T-helper 1 cell treated with Interleukin-12 subunit alpha and Interleukin-12 subunit beta and Interleukin-4 antibody, amounts not matched to agents 30 ng/mL and 1 ng/mL, for 36 hours (primary cell): ENCODE measurements around the gene ARHGAP21. TPM values are rescaled to one million over a fixed set of nuclear protein-coding genes. Genes with fewer than 3 reads are reported as not detected.
"Not testable (repeated sequence)": the region's sequence is repeated elsewhere in the genome, so short reads cannot be mapped to it uniquely, and the experiment has no call there.

Experiments
- intact Hi-C: fragments of 100-400 bp; cut with micrococcal nuclease; formaldehyde crosslinking; loops from one replicate; pipeline ENCODE4 v1.15.1; 2024
- total RNA-seq: library from RNA; stranded (reverse); gene quantifications from 2 replicates; pipeline ENCODE4 v1.2.3, GENCODE V29; 2022

Gene ARHGAP21
- total RNA-seq, 1 donor from 2014 or later, result 40.8 TPM

DNA sequence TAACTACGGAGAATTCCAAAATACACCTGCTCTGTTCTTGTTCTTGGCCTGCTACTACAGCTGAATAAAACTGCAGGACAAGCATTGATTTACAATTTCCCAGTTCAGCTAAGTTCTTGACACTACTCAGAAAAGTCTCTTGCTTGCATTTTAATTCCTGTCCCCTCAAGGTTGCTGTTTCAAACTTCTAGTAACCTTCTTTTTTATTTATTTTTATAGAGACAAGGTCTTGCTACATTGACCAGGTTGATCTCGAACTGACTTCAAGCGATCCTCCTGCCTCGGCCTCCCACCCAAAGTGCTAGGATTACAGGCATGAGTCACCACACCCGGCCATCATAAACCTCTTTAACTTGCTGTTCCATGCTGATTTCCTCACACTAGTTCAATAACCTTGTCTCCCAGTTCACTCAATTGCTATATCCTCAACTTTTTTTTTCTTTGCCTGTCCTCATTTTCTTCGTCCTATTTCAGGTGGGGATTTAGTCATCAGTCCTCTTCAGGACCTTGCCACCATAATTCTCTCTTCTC is 79.9 kb downstream of the ARHGAP21 start:
- intact Hi-C loops, result loop anchor here (1.0 to 10.0 kb wide), 9 partner anchors 64 to 584 kb away; partner anchors contain the start of genes ENKUR, PRTFDC1 and THNSL1

DNA sequence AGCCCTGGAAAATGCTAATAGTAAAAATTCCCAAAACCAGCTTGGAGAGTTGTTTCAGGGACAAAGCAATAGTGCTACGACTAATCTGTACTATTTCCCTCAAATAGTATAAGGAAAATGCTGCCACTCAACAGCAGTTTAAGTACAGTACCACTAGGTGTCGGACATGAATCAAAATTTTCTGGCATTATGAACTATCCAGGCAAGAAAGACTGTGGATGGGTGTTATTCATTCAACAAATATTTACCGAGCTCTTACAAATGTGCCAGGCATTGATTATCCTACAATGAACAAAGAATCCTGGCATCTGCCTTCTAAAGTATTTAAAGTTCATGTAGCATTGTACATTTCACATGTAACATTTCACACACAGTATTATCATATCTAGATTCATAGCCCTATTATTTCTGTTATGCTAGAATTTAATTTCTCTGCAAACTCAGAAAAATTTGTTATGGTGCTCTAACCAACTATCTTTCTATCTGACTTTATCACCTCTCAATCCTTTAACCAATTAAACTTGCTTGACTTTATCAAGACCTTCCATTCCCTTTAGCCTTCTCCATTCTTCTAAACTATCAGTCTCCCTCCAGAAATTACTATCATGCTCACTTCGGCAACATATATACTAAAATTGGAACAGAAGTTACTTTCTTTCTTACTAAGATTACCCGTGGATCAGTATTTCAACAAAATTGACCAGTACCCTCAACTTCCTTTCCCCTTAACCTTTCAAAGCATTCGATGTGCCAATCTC is 80.6 kb downstream of the ARHGAP21 start:
- intact Hi-C loops, result loop anchor here (1.0 to 10.0 kb wide), 9 partner anchors 64 to 584 kb away; partner anchors contain the start of genes ENKUR, PRTFDC1 and THNSL1

- intact Hi-C loops, result no loop called here
These were observed 84.6 kb downstream of the ARHGAP21 start for GRCh38 chr10:24639124-24639523.

- intact Hi-C loops, result no loop called here
These were observed 97.9 kb downstream of the ARHGAP21 start for GRCh38 chr10:24625778-24626177.

DNA sequence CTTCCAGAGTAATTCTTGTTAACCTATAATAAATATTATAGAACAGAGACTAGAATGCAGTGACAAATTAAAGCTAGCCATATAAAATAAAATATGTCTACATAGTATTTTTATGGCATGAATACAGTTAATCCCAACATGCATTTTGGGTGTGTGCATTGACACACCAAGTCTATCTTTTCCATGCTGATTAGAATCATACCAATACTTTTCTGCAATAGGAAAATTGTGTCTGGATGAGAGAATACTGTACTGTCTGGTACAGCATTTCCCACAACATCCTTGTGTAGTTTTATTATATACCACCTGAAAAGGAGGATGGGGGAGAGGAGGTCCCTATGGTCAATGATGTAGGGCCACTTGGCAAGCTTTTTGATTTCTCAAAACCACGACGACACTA is 100.3 kb downstream of the ARHGAP21 start:
- intact Hi-C loops, result loop anchor here (2.0 to 5.0 kb wide), 3 partner anchors 13 to 394 kb away; partner anchors contain the start of genes ENKUR and THNSL1

GRCh38 chr10:24622781-24623301 is 100.8 kb downstream of the ARHGAP21 start:
- intact Hi-C loops, result loop anchor here (2.0 to 5.0 kb wide), 3 partner anchors 14 to 394 kb away; partner anchors contain the start of genes ENKUR and THNSL1

DNA sequence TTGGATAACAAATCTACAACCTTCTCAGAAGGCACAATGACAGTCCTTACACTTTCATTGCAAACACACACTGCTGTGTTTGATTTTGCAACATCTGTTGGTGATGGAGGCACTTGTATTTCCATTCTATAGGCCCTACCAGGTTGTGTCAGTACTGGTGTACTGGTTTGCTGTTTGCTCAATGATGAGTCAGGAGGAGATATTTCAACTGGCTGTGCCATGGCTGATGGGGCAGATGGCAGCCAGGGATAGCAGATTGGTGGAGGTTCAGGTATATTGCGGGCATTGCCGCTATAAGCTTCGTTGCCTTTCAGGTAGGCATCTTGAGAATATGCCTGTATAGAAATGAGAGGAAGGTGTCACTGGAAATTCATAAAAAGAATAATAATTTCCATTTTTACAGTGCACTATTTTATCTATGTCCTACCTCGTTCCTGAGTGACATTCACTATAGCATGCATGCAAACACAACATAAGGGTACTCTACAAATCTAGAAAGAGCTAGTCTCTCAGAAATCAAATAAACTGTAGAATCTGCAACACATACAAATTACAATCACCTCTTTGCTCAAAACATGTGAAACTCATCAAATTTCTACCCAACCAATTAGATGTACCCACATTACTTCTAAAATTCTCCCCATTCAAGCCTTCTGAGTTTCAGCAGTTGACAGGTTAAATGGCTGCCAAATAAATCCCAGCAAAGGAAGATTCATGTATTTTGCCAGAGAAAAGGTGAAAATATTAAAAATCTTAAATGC is 102.5 kb downstream of the ARHGAP21 start:
- intact Hi-C loops, result loop anchor here (5.0 kb wide), 1 partner anchor 396 kb away; the partner anchor contains the start of genes ENKUR and THNSL1

- intact Hi-C loops, result loop anchor here (5.0 kb wide), 1 partner anchor 397 kb away; the partner anchor contains the start of genes ENKUR and THNSL1
These were observed 103.7 kb downstream of the ARHGAP21 start for GRCh38 chr10:24619994-24620310.

DNA sequence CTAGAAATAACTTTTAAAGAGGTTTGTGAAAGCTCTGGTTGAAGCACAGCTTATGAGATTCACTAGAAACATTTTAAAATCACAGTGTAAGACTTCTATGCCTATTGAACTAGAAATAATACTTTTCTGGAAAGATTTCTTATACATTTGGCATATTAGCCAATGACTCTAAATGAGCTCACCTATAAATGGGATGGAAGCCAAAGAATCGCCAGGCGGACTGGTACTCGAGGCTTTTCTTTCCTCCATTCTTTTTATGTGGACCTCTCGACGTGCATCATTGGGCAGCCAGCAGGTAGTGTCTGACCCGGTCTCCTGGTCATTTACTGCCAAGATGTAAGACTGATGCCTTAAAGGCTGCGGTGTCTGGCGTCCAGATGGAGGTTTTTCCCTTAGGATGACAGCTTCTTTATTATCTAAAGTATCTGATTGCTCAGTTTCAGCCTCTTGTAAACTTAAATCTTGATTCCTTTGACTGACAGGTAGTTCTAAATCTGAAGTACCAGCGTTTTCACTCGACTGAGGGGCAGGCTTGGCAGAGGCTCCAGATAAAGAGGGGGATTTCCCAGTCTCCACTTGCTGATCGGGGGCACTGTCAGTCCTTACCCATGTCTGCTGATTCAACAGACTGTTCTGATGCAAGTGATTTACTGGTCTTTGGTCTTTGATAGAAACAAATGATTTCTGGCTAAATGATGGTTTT is 104.2 kb downstream of the ARHGAP21 start:
- intact Hi-C loops, result not testable (repeated sequence)

- intact Hi-C loops, result loop anchor here (1.0 kb wide), 1 partner anchor 372 kb away; no protein-coding TSS in a partner anchor
These were observed 105.3 kb downstream of the ARHGAP21 start for GRCh38 chr10:24618401-24618800.

DNA sequence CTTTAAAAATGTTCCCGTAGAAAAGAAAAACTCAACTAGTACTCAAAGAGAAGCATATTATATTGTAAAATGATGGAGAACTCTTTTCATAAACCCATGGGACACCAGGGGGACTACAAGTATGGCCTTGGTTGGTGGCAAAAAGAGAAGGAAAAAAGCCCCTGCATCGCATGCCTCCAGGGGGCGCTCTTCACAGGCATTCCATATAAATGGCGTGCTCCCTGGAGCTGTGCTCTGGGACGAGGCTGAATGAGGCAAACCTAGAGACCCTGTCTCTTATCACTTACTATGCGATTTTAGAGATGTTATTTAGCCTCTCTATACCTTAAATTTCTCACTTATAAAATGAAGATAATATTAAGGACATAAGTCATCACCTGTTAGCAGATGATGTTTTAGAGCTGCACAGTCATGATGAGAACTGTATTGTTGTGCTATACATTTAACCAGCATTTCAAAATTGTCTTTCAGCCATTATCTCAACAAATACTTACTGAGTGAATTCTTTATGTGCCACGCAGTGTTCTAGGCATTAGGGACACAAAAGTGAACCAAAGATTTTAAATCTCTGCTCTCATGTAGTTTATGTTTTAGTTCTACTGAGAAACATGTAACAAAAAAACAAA is 105.8 kb downstream of the ARHGAP21 start:
- intact Hi-C loops, result loop anchor here (1.0 kb wide), 3 partner anchors 372 to 463 kb away; no protein-coding TSS in a partner anchor

DNA sequence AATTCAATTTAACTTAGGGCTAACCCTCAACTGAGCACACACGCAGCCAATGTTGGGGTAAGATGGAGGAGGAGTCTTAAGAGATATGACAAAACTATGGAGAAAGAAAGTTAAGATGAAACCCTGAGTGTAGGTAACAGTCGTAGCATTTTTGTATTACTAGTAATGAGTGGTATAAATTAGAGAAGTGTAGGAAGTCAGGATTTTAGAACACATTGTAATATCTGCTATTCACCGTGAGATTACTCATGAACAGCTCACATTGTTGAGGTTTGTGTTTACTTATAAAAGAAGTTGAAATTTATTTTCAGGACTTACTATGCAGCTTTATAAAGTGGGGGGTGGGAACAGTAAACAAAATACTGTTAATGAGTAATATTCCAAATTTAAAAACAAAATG is 107.2 kb downstream of the ARHGAP21 start:
- intact Hi-C loops, result no loop called here

DNA sequence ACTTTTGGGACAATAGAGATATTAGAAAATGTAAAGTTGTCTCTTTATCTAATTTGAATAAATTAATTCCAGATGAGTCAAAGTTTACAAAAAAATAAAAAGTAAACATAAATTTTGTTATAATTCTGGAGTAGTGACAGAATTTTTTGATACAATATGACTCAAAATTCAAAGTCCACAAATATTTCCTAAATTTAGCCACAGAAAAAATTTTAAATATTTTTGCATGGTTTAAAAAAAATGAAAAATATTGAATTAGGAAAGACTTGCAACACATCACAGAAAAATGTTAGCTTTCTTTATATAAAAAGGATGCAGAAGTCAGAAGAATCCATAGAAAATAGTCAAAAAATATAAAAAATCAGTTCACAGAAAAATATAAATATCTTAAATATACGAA is 117.7 kb downstream of the ARHGAP21 start:
- intact Hi-C loops, result loop anchor here (10.0 kb wide), 1 partner anchor 1241 kb away; no protein-coding TSS in a partner anchor

GRCh38 chr10:24605141-24605540 is 118.5 kb downstream of the ARHGAP21 start:
- intact Hi-C loops, result loop anchor here (10.0 kb wide), 1 partner anchor 1240 kb away; no protein-coding TSS in a partner anchor

DNA sequence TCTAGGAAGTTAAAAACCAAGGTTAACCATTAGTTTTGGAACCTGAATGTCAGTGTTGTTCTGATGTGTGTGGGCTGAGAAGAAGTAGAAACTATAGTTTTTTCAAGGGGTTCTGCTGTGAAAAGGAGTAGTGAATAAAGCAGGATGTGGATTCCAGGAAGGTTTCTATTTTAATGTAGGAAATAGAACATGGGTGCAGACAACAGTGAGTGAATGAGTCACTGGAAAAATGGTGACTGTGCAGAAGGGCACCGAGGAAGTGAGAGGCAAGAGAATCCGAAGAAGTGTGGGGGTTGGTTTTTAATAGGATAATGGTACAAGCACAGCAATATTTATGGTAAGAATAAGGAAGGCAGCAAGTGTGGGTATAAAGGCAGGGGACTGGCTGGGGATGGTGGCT is 120.4 kb downstream of the ARHGAP21 start:
- intact Hi-C loops, result loop anchor here (10.0 kb wide), 1 partner anchor 1239 kb away; no protein-coding TSS in a partner anchor

GRCh38 chr10:24597961-24598360 is 125.7 kb downstream of the ARHGAP21 start:
- intact Hi-C loops, result no loop called here

DNA sequence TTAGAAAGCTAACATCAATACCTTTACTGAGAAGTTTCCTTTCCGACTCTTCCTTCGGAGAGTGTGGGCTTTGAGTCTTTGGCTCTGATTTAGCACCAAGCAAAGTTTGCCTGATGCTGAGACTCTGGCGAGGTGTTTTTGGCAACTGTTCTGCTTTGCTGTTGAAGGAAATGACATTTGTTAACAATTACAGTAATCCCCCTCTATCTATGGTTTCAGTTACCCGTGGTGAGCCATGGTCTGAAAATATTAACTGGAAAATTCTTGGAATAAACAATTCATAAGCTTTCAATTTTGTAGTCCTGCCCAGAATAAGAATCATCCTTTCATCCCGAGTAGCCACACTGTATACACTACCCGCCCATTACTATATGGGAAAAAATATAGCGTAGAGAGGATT is 126.3 kb downstream of the ARHGAP21 start:
- intact Hi-C loops, result no loop called here

GRCh38 chr10:24596217-24596930 is 127.3 kb downstream of the ARHGAP21 start:
- intact Hi-C loops, result no loop called here

DNA sequence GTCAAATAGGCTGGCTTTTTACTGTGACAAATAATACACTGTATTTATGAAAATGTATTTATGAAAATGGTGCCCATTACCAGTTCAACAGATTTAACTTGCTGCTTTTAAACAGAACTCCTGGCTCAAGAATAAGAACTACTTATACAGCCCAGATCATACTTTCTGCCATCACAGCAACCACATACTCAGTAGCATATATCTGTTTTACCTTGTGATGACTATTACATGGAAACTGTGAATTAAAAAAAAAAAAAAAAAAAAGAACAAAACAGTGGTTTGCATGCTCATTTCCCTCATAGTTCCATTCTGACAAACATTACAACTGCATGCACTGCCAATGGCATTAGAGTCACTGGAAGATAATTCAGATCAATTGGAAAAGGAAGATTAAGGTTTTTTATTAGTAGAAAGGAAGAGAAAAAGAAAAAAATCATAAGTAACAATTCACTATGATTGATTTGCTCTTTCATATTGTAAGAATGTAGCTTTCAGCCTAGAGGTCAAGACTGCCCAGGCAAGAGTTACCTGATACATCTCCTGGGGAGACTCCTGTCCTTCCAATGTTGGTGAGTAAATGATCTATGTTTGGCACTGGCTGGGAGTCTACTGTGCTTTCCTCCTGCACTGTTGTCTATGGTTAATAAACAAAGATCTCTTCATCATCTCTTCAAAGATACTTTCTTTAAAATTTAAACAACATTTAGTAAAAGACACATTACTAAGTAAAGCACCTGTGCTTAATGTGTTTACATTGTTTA is 132.8 kb downstream of the ARHGAP21 start:
- intact Hi-C loops, result no loop called here
